Tibial nerve (tissue), 4 donors: ENCODE measurements around the gene INPP5B. TPM values are rescaled to one million over a fixed set of nuclear protein-coding genes. Genes with fewer than 3 reads are reported as not detected.
"Not testable (repeated sequence)": the region's sequence is repeated elsewhere in the genome, so short reads cannot be mapped to it uniquely, and the experiment has no call there.

Experiments
- DNase-seq, 2 donors: peaks; one replicate each; pipeline ENCODE4 v3.0.0-alpha.2; 2019; ENCODE audit warnings: low spot score in 2 of 2
- H3K27ac ChIP-seq, 4 donors: fragments of 200-600 bp; sonication (generic) in 3 of 4; one replicate each; pipeline ENCODE4 v1.5.1; 2017 to 2019; ENCODE audit warnings: mild to moderate bottlenecking in 1 of 4
- H3K27me3 ChIP-seq, 2 donors: fragments of 200-600 bp; sonication (generic) in 1 of 2; one replicate each; pipeline versions ENCODE4 v1.5.1 to v1.6.0; 2017 to 2019
- H3K36me3 ChIP-seq, 3 donors: fragments of 200-600 bp; sonication (generic); one replicate each; pipeline ENCODE4 v1.5.1; 2018 to 2019
- H3K4me1 ChIP-seq, 4 donors: fragments of 200-600 bp; sonication (generic) in 3 of 4; one replicate each; pipeline ENCODE4 v1.5.1; 2017 to 2019
- H3K4me3 ChIP-seq, 4 donors: fragments of 200-600 bp; sonication (generic) in 3 of 4; one replicate each; pipeline ENCODE4 v1.5.1; 2017 to 2019; ENCODE audit warnings: mild to moderate bottlenecking in 1 of 4, moderate library complexity in 1 of 4
- H3K9me3 ChIP-seq, 4 donors: fragments of 200-600 bp; sonication (generic) in 3 of 4; one replicate each; pipeline ENCODE4 v1.5.1; 2017 to 2019
- EP300 ChIP-seq, 2 donors: sonication (generic); formaldehyde crosslinking; IDR thresholded peaks; one replicate each; pipeline ENCODE4 v1.6.1; 2017; ENCODE audit warnings: antibody characterized with exemption in 2 of 2, mild to moderate bottlenecking in 1 of 2
- POLR2A ChIP-seq, 2 donors: fragments of 450-650 bp; IDR thresholded peaks; one replicate each; pipeline ENCODE4 v1.6.1; 2017; ENCODE audit warnings: antibody characterized with exemption in 2 of 2, mild to moderate bottlenecking in 2 of 2, moderate library complexity in 2 of 2
- WGBS, 2 donors: methylation state at CpG; one replicate each; pipeline ENCODE4 v1.1.5; 2018; 5-methylcytosine and 5-hydroxymethylcytosine counted together
- total RNA-seq, 4 donors: library from RNA; depleted of rRNA; stranded (reverse); fragments of >200 nt; gene quantifications; one replicate each; pipeline ENCODE4 v1.1.0, GENCODE V29; 2016
- TF ChIP-seq, protein P1 (sequence below), 5 experiments: fragments of 200-600 bp in 3 of 5; fragments of 450-650 bp in 2 of 5; sonication (generic) in 3 of 5; IDR thresholded peaks; one replicate each; pipeline ENCODE4 v1.5.1; 2016 to 2019; ENCODE audit warnings: antibody characterized with exemption in 5 of 5, mild to moderate bottlenecking in 3 of 5, moderate library complexity in 2 of 5

INPP5B gene
- total RNA-seq, 4 donors from 2014 or later = 39.1 to 52.5 (median 49.0) TPM

DNA sequence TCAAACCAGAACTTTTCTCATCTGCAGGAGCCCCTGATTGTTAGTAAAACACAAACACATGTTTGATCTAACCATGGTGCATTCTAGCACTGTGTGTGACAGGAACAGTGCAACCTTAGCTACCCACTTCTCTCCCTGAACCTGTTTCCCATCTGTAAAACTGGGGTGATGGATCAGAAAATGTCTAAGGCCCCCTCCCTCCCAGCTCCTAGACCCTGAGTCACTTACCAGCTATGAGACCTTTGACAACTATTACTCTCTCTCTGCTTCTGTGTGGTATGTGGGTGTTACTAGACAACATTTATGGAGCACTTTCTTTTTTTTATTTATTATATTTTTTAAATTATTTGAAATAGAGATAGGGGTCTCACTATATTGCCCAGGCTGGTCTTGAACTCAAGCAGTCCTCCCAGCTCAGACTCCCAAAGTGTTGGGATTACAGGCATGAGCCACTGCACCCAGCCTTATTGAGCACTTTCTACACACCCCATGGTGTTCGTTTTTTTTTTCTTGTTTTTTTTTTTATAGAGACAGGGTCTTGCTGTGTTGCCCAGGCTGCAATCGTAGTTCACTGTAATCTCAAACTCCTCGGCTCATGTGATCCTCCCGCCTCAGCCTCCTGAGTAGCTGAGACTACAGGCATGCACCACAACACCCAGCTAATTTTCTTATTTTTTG is 2.6 kb downstream of the INPP5B start:
- 79 to 86% methylated on average over 4 of the region's 4 CpGs for WGBS, 2 donors
- Histone ChIP-seq H3K4me3 (no peak overlapping the region), H3K36me3 (peaks cover 0 to 56% (median 0%) of the 10 kb centered on the region in 3 donors), H3K4me1 (peaks cover 0 to 26% (median 10%) of the 10 kb centered on the region in 4 donors), H3K27me3 (no peaks in the 10 kb centered on the region), H3K9me3 (no peaks in the 10 kb centered on the region), H3K27ac (no peak overlapping the region)
- no peak for DNase-seq
- TF ChIP-seq, protein P1, sequence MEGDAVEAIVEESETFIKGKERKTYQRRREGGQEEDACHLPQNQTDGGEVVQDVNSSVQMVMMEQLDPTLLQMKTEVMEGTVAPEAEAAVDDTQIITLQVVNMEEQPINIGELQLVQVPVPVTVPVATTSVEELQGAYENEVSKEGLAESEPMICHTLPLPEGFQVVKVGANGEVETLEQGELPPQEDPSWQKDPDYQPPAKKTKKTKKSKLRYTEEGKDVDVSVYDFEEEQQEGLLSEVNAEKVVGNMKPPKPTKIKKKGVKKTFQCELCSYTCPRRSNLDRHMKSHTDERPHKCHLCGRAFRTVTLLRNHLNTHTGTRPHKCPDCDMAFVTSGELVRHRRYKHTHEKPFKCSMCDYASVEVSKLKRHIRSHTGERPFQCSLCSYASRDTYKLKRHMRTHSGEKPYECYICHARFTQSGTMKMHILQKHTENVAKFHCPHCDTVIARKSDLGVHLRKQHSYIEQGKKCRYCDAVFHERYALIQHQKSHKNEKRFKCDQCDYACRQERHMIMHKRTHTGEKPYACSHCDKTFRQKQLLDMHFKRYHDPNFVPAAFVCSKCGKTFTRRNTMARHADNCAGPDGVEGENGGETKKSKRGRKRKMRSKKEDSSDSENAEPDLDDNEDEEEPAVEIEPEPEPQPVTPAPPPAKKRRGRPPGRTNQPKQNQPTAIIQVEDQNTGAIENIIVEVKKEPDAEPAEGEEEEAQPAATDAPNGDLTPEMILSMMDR (IDR thresholded peaks at IDR 0.05) = no peak
- no peak for TF ChIP-seq EP300 (IDR thresholded peaks at IDR 0.05)

DNA sequence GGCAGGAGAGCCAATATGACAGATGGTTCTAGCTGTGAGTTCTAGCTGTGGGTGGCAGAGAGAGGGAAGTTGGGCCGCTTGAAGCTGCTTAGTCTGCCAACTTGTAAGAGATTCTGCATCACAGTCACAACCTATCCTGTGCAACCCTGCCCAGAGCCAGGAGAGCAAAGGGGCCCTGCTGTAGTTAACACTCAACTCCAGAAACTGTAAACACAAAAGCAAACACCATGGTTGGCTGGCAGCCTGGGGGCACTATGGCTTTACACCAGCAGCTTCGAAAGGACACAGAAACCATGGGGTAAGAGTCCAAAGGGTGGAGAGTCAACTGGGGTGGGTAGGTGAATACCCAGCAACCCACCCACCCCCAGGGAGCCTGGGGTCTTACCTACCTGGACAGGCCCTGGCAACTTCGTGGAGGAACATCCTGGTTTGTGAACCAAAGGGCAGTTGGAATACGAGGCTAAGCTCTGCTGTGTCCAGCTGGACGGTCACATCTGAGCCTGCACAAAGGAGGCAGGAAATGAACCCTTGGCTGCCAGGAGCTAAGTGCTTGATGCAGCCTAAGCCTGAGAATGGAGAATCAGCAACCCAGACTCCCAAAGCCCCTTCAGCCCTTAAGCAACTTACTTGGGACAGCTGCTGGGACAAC is 6.4 kb downstream of the INPP5B start:
- TF ChIP-seq EP300 (IDR thresholded peaks at IDR 0.05) (no peak), POLR2A (IDR thresholded peaks at IDR 0.05) (no peak)
- TF ChIP-seq, protein P1 (IDR thresholded peaks at IDR 0.05) = no peak
- WGBS, 2 donors = 64 to 75% methylated on average over 5 of the region's 5 CpGs
- Histone ChIP-seq H3K9me3 (no peaks in the 10 kb centered on the region), H3K27me3 (no peaks in the 10 kb centered on the region), H3K27ac (no peak overlapping the region), H3K36me3 (peaks cover 0 to 92% (median 0%) of the 10 kb centered on the region in 3 donors), H3K4me1 (peaks cover 0 to 13% (median 2%) of the 10 kb centered on the region in 4 donors), H3K4me3 (no peak overlapping the region)
- no peak for DNase-seq

DNA sequence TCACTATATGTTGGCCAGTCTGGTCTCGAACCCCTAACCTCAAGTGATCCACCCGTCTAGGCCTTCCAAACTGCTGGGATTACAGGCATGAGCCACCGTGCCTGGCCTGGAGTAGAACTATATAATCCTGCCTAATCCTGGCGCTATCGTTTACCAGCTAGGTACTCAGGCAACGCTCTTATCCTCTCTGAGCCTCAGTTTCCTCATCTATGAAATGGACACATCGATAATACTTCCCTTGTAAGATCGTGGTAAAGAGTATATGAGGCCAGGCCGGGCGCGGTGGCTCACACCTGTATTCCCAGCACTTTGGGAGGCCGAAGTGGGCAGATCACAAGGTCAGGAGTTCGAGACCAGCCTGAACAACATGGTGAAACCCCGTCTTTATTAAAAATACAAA is 10.1 kb downstream of the INPP5B start:
- H3K4me3 ChIP-seq = not testable (repeated sequence)
- WGBS, 2 donors = 92% methylated on average over 14 of the region's 14 CpGs
- peaks cover 0 to 74% (median 0%) of the 10 kb centered on the region in 3 donors for H3K36me3 ChIP-seq

DNA sequence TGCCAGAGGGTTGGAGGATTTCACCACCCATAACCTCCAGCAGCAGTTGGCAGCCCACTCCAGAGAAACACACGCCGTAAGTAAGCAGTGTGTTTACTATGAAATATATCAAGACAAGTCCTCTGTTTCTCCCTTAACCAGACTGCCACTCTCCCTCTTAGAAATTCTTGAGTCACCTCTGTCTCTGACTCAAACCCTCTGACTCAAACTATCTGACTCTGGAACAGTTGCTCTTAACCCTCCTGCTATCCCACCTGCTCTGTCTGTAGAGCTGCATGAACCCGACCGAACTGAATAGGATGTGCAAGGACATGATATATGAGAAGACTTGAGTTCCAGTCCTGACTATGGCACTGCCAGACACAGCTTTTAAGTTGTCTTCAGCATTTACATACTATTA is 14.1 kb downstream of the INPP5B start:
- WGBS, 2 donors = 83 to 91% methylated on average over 4 of the region's 4 CpGs

More for the DNA sequence above, 10.1 kb downstream of the INPP5B start:
- DNase-seq, H3K27me3 ChIP-seq, H3K27ac ChIP-seq, H3K4me1 ChIP-seq, H3K9me3 ChIP-seq: not testable (repeated sequence)

DNA sequence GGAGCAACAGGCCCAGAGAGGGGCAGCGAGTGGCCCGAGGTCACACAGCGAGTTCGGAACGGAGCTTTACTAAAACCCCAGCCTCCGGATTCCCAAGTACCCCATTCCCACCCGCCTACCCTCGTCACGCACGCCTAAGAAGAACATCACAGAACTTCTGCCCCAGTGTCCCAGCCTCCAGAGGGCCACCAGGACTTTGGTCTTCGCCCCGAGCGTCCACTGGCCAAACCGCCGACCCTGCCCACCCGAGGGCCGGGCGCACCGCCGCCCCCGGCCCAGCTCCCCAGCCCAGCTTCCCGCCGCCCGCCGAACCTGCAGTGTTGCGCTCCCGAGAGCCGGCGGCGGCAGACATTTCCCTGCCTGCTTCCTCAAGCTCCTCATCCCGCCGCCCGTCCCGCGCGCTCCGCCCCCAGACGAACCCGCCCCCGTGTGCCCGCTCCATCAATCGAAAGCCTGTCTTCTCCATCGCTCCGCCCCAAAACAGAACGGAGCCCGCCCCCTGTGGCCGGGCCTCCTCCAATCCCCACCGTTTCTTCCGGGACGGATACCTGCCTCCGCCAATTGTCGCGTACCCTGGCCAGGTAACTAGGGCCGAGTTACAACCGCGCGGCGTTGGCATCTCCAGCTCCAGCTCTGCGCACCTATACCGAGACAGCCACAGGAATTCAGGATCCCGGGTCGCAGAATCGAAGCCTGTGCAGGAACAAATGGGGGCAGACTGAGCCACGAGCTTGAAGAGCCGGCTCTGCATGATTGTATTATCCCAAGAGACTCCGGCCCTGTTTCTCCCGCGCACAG is 15.3 kb downstream of the INPP5B start:
- Histone ChIP-seq H3K27me3 (no peaks in the 10 kb centered on the region), H3K9me3 (no peaks in the 10 kb centered on the region), H3K4me3 (peak overlapping the region; percentile 55 to 79 (median 66)), H3K36me3 (peaks cover 0 to 40% (median 0%) of the 10 kb centered on the region in 3 donors), H3K27ac (peak overlapping the region in 3 of 4 donors; percentile 72 to 78 (median 73)), H3K4me1 (peaks cover 0 to 28% (median 14%) of the 10 kb centered on the region in 4 donors)
- 0 to 3% methylated on average over 57 to 61 of the region's 68 CpGs for WGBS, 2 donors
- peak; percentile 90 to 92 for DNase-seq
- TF ChIP-seq EP300 (IDR thresholded peaks at IDR 0.05) = peak in 1 of 2 donors; percentile 52
- TF ChIP-seq POLR2A (IDR thresholded peaks at IDR 0.05) = no peak
- TF ChIP-seq, protein P1 (IDR thresholded peaks at IDR 0.05) = peak in 2 of 5 experiments; percentile 28 to 43

More for the DNA sequence above, 14.1 kb downstream of the INPP5B start:
- Histone ChIP-seq H3K4me3 (no peak overlapping the region), H3K36me3 (peaks cover 0 to 43% (median 0%) of the 10 kb centered on the region in 3 donors), H3K4me1 (peaks cover 0 to 23% (median 12%) of the 10 kb centered on the region in 4 donors), H3K27ac (no peak overlapping the region), H3K27me3 (no peaks in the 10 kb centered on the region), H3K9me3 (no peaks in the 10 kb centered on the region)
- TF ChIP-seq, protein P1 (IDR thresholded peaks at IDR 0.05) = no peak
- TF ChIP-seq EP300 (IDR thresholded peaks at IDR 0.05) (no peak), POLR2A (IDR thresholded peaks at IDR 0.05) (no peak)
- no peak for DNase-seq
